Measurements from ENCODE around the gene SPN. TPM values are rescaled to one million over a fixed set of nuclear protein-coding genes. Genes with fewer than 3 reads are reported as not detected.
"Not testable (repeated sequence)": the region's sequence is repeated elsewhere in the genome, so short reads cannot be mapped to it uniquely, and the experiment has no call there.

The SPN gene
- total and polyA plus RNA-seq, 12 donors = 0.29 to 12.6 (median 1.7) TPM

- H3K27ac ChIP-seq; intact Hi-C loops (cut with DNase I); H3K36me3 ChIP-seq; H3K27me3 ChIP-seq; DNase-seq; H3K4me3 ChIP-seq; H3K9me3 ChIP-seq: not testable (repeated sequence)
- peaks cover 0 to 12% (median 0%) of the 10 kb centered on the region in 9 donors for H3K4me1 ChIP-seq
- ATAC-seq = peak in 5 of 8 donors; percentile 10 to 58 (median 55)
- WGBS, 2 donors = 85 to 88% methylated on average over 14 of the region's 16 CpGs
These were observed 36.2 kb upstream of the SPN start for GRCh38 chr16:29626778-29627331.

- WGBS, 2 donors = 43 to 45% methylated on average over 4 to 5 of the region's 7 CpGs
- ATAC-seq; DNase-seq; H3K9me3 ChIP-seq; H3K4me3 ChIP-seq; H3K27me3 ChIP-seq; intact Hi-C loops (cut with DNase I); H3K36me3 ChIP-seq; H3K27ac ChIP-seq: not testable (repeated sequence)
- H3K4me1 ChIP-seq = peaks cover 0 to 12% (median 0%) of the 10 kb centered on the region in 9 donors
These were observed 35.4 kb upstream of the SPN start for GRCh38 chr16:29627661-29628075.

GRCh38 chr16:29628707-29629106 lies 34.3 kb upstream of the SPN start:
- H3K9me3 ChIP-seq; intact Hi-C loops (cut with DNase I): not testable (repeated sequence)
- ATAC-seq = peak in 1 of 8 donors; percentile 43

GRCh38 chr16:29629318-29629717 lies 33.7 kb upstream of the SPN start:
- H3K27ac ChIP-seq; intact Hi-C loops (cut with DNase I); ATAC-seq: not testable (repeated sequence)

More at GRCh38 chr16:29628707-29629106, 34.3 kb upstream of the SPN start:
- H3K4me3 ChIP-seq, H3K27ac ChIP-seq, DNase-seq, H3K27me3 ChIP-seq, H3K36me3 ChIP-seq: not testable (repeated sequence)
- WGBS, 2 donors = 82 to 95% methylated on average over 3 to 4 of the region's 10 CpGs
- peaks cover 0 to 12% (median 0%) of the 10 kb centered on the region in 9 donors for H3K4me1 ChIP-seq

GRCh38 chr16:29631658-29632057 lies 31.4 kb upstream of the SPN start:
- H3K4me3 ChIP-seq; H3K36me3 ChIP-seq; H3K27me3 ChIP-seq; DNase-seq; ATAC-seq; H3K27ac ChIP-seq; H3K9me3 ChIP-seq; intact Hi-C loops (cut with DNase I); H3K4me1 ChIP-seq: not testable (repeated sequence)
- 64 to 66% methylated on average over 17 to 20 of the region's 20 CpGs for WGBS, 2 donors

More at GRCh38 chr16:29629318-29629717, 33.7 kb upstream of the SPN start:
- not testable (repeated sequence) for H3K9me3 ChIP-seq, H3K36me3 ChIP-seq, H3K4me3 ChIP-seq, DNase-seq, H3K27me3 ChIP-seq
- peaks cover 0 to 12% (median 0%) of the 10 kb centered on the region in 9 donors for H3K4me1 ChIP-seq
- 77 to 82% methylated on average over 10 of the region's 10 CpGs for WGBS, 2 donors

- H3K9me3 ChIP-seq; H3K4me1 ChIP-seq; H3K27ac ChIP-seq; H3K36me3 ChIP-seq; H3K27me3 ChIP-seq; DNase-seq; H3K4me3 ChIP-seq; intact Hi-C loops (cut with DNase I): not testable (repeated sequence)
- 74% methylated on average over 15 of the region's 16 CpGs for WGBS, 2 donors
- peak in 2 of 8 donors; percentile 18 to 24 for ATAC-seq
These were observed 27.1 kb upstream of the SPN start for GRCh38 chr16:29635902-29636301.

- WGBS, 2 donors = 29 to 35% methylated on average over 1 of the region's 5 CpGs
- H3K27ac ChIP-seq; H3K9me3 ChIP-seq; H3K4me1 ChIP-seq; H3K36me3 ChIP-seq; H3K4me3 ChIP-seq; DNase-seq; intact Hi-C loops (cut with DNase I); H3K27me3 ChIP-seq: not testable (repeated sequence)
- peak in 2 of 8 donors; percentile 38 to 41 for ATAC-seq
These were observed 26.7 kb upstream of the SPN start for GRCh38 chr16:29636368-29636767.

GRCh38 chr16:29638751-29639150 lies 24.3 kb upstream of the SPN start:
- DNase-seq; ATAC-seq; intact Hi-C loops (cut with DNase I); H3K9me3 ChIP-seq; H3K27ac ChIP-seq; H3K4me3 ChIP-seq; H3K27me3 ChIP-seq; H3K36me3 ChIP-seq: not testable (repeated sequence)
- peaks cover 0 to 11% (median 0%) of the 10 kb centered on the region in 9 donors for H3K4me1 ChIP-seq
- WGBS, 2 donors = 95% methylated on average over 8 of the region's 8 CpGs

Data from heart right ventricle (tissue), 16 donors.